Measurements from ENCODE around the gene TST. TPM values are rescaled to one million over a fixed set of nuclear protein-coding genes. Genes with fewer than 3 reads are reported as not detected.

Gene TST
- total and polyA plus RNA-seq, 2 donors (not counting 1 experiment from before 2014, with no cell fraction given), result 1.4 to 5.9 TPM

GRCh38 chr22:37048133-37048532 lies 28.9 kb upstream of the TST start:
- DNase-seq, result no peak
- WGBS (ENCODE audit: insufficient coverage), result 82% methylated on average over 3 of the region's 6 CpGs
- no peaks in the 10 kb centered on the region for H3K79me2 ChIP-seq (ENCODE audit: control insufficient read depth, insufficient read depth, low read length)
- no peaks in the 10 kb centered on the region for H4K20me1 ChIP-seq (ENCODE audit: control insufficient read depth, insufficient read depth, low read length, poor library complexity, severe bottlenecking)
- POLR2A ChIA-PET, result interaction anchor here (0.7 kb wide), 1 partner anchor 16 kb away, joined by 10 read pairs; no protein-coding TSS in a partner anchor
- H3K27ac ChIP-seq (ENCODE audit: low read length in 2 of 2), result no peak overlapping the region
- no peaks in the 10 kb centered on the region for H3K27me3 Mint-ChIP-seq
- TF ChIP-seq EZH2 (IDR thresholded peaks at IDR 0.05; ENCODE audit: borderline replicate concordance, insufficient read depth, low read depth, low read length, poor library complexity, severe bottlenecking), result no peak
- TF ChIP-seq CTCF (IDR thresholded peaks at IDR 0.05), result no peak
- H3K9me3 Mint-ChIP-seq (ENCODE audit: insufficient read depth), result no peaks in the 10 kb centered on the region
- H3K4me1 ChIP-seq (ENCODE audit: control insufficient read depth in 2 of 2, insufficient read depth in 2 of 2, low read length in 2 of 2), result peaks cover 16 to 27% of the 10 kb centered on the region in 2 donors
- intact Hi-C loops (cut with micrococcal nuclease), result loop anchor here (10.0 kb wide), 1 partner anchor 193 kb away; no protein-coding TSS in a partner anchor
- H2AFZ ChIP-seq (ENCODE audit: insufficient read depth, low read depth, low read length, poor library complexity, severe bottlenecking), result no peak overlapping the region
- H3K4me2 ChIP-seq (replicated peaks; ENCODE audit: low read depth, low read length, poor library complexity, severe bottlenecking), result no peak overlapping the region
- H3K36me3 ChIP-seq (replicated peaks in 1 of 2; ENCODE audit: control extremely low read depth in 1 of 2, control insufficient read depth in 1 of 2, extremely low read depth in 1 of 2, insufficient read depth in 2 of 2, low read length in 1 of 2), result no peaks in the 10 kb centered on the region
- H3K27me3 ChIP-seq (replicated peaks in 1 of 4; ENCODE audit: control extremely low read depth in 1 of 4, control insufficient read depth in 3 of 4, insufficient read depth in 4 of 4, low read length in 3 of 4), result no peaks in the 10 kb centered on the region
- no peak overlapping the region for H3K9ac ChIP-seq (ENCODE audit: low read length)
- no peak overlapping the region for H3K27ac Mint-ChIP-seq
- H3K4me3 ChIP-seq (ENCODE audit: control extremely low read depth in 1 of 5, extremely low read depth in 1 of 5, insufficient read depth in 1 of 5, low read depth in 2 of 5, low read length in 4 of 5), result no peak overlapping the region
- CTCF ChIA-PET, result no interaction called here
- peaks cover 22% of the 10 kb centered on the region for H3K4me1 Mint-ChIP-seq
- H3K4me3 Mint-ChIP-seq, result no peak overlapping the region
- no peaks in the 10 kb centered on the region for H3K9me3 ChIP-seq (ENCODE audit: control extremely low read depth in 1 of 3, control insufficient read depth in 2 of 3, insufficient read depth in 1 of 3, low read length in 2 of 3)
- no peak for ATAC-seq (ENCODE audit: low read depth)

GRCh38 chr22:37047006-37047405 lies 27.8 kb upstream of the TST start:
- Histone ChIP-seq H3K27me3 (replicated peaks in 1 of 4; ENCODE audit: control extremely low read depth in 1 of 4, control insufficient read depth in 3 of 4, insufficient read depth in 4 of 4, low read length in 3 of 4) (no peaks in the 10 kb centered on the region), H3K9ac (ENCODE audit: low read length) (no peak overlapping the region), H3K4me2 (replicated peaks; ENCODE audit: low read depth, low read length, poor library complexity, severe bottlenecking) (no peak overlapping the region), H2AFZ (ENCODE audit: insufficient read depth, low read depth, low read length, poor library complexity, severe bottlenecking) (no peak overlapping the region), H3K79me2 (ENCODE audit: control insufficient read depth, insufficient read depth, low read length) (no peaks in the 10 kb centered on the region), H4K20me1 (ENCODE audit: control insufficient read depth, insufficient read depth, low read length, poor library complexity, severe bottlenecking) (no peaks in the 10 kb centered on the region), H3K4me3 (ENCODE audit: control extremely low read depth in 1 of 5, extremely low read depth in 1 of 5, insufficient read depth in 1 of 5, low read depth in 2 of 5, low read length in 4 of 5) (no peak overlapping the region), H3K9me3 (ENCODE audit: control extremely low read depth in 1 of 3, control insufficient read depth in 2 of 3, insufficient read depth in 1 of 3, low read length in 2 of 3) (no peaks in the 10 kb centered on the region), H3K27ac (ENCODE audit: low read length in 2 of 2) (no peak overlapping the region), H3K36me3 (replicated peaks in 1 of 2; ENCODE audit: control extremely low read depth in 1 of 2, control insufficient read depth in 1 of 2, extremely low read depth in 1 of 2, insufficient read depth in 2 of 2, low read length in 1 of 2) (no peaks in the 10 kb centered on the region), H3K4me1 (ENCODE audit: control insufficient read depth in 2 of 2, insufficient read depth in 2 of 2, low read length in 2 of 2) (peaks cover 10 to 18% of the 10 kb centered on the region in 2 donors)
- H3K4me1 Mint-ChIP-seq, result peaks cover 17% of the 10 kb centered on the region
- ChIA-PET CTCF (no interaction called here), POLR2A (no interaction called here)
- intact Hi-C loops (cut with micrococcal nuclease), result loop anchor here (10.0 kb wide), 1 partner anchor 192 kb away; no protein-coding TSS in a partner anchor
- no peak overlapping the region for H3K27ac Mint-ChIP-seq
- 78% methylated on average over 7 of the region's 7 CpGs for WGBS (ENCODE audit: insufficient coverage)
- DNase-seq (no peak), ATAC-seq (ENCODE audit: low read depth) (no peak)
- no peak for TF ChIP-seq EZH2 (IDR thresholded peaks at IDR 0.05; ENCODE audit: borderline replicate concordance, insufficient read depth, low read depth, low read length, poor library complexity, severe bottlenecking)
- no peak for TF ChIP-seq CTCF (IDR thresholded peaks at IDR 0.05)
- no peak overlapping the region for H3K4me3 Mint-ChIP-seq
- no peaks in the 10 kb centered on the region for H3K27me3 Mint-ChIP-seq
- H3K9me3 Mint-ChIP-seq (ENCODE audit: insufficient read depth), result no peaks in the 10 kb centered on the region
